ENCODE data around the gene RGS4. TPM values are rescaled to one million over a fixed set of nuclear protein-coding genes. Genes with fewer than 3 reads are reported as not detected.

RGS4 gene
- polyA plus RNA-seq, 1 donor (not counting 4 experiments of a cell fraction or from before 2014, with no cell fraction given), result 0.90 TPM

DNA sequence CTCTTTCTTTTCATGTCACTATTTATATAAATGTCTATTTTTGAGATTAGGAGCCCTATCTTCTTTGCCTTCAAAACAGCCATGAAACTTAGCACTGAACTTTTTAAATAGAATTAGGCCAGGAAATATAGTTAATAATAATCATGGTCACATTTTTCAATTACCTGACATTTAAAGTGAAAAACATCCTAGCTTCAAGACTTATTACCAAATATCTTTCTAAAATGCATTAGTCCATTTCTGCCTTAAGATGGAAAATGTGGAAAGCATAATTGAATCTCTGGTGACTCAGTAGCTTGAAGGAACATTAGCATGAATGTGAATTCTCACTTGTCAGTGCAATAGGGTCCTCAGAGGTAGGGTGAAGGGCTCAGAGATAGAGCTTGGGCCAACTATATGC lies 18.7 kb upstream of the RGS4 start:
- H4K20me1 ChIP-seq (ENCODE audit: control insufficient read depth, extremely low read depth, insufficient read depth, low read length), result no peaks in the 10 kb centered on the region
- no peaks in the 10 kb centered on the region for H3K9me1 ChIP-seq (ENCODE audit: control insufficient read depth, extremely low read depth, insufficient read depth, low read length)
- TF ChIP-seq, protein P1, sequence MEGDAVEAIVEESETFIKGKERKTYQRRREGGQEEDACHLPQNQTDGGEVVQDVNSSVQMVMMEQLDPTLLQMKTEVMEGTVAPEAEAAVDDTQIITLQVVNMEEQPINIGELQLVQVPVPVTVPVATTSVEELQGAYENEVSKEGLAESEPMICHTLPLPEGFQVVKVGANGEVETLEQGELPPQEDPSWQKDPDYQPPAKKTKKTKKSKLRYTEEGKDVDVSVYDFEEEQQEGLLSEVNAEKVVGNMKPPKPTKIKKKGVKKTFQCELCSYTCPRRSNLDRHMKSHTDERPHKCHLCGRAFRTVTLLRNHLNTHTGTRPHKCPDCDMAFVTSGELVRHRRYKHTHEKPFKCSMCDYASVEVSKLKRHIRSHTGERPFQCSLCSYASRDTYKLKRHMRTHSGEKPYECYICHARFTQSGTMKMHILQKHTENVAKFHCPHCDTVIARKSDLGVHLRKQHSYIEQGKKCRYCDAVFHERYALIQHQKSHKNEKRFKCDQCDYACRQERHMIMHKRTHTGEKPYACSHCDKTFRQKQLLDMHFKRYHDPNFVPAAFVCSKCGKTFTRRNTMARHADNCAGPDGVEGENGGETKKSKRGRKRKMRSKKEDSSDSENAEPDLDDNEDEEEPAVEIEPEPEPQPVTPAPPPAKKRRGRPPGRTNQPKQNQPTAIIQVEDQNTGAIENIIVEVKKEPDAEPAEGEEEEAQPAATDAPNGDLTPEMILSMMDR (optimal IDR thresholded peaks at IDR 0.05 in 1 of 3, IDR thresholded peaks at IDR 0.05 in 1 of 3, conservative IDR thresholded peaks at IDR 0.05 in 1 of 3; ENCODE audit: extremely low read depth in 1 of 3, insufficient read depth in 2 of 3, low read length in 3 of 3), result no peak
- TF ChIP-seq EZH2 (IDR thresholded peaks at IDR 0.05; ENCODE audit: low read length), result no peak
- no peaks in the 10 kb centered on the region for H3K36me3 ChIP-seq (ENCODE audit: control insufficient read depth in 2 of 2, extremely low read depth in 1 of 2, insufficient read depth in 2 of 2, low read length in 2 of 2)
- no peak for FAIRE-seq
- H3K79me2 ChIP-seq (ENCODE audit: control insufficient read depth, insufficient read depth, low read length), result no peaks in the 10 kb centered on the region
- no peak overlapping the region for H3K27ac ChIP-seq (ENCODE audit: control insufficient read depth, insufficient read depth, low read length)
- H3K4me1 ChIP-seq (ENCODE audit: control insufficient read depth, extremely low read depth, insufficient read depth, low read length), result peaks cover 3% of the 10 kb centered on the region
- dilution Hi-C loops (cut with MboI; ENCODE audit: extremely low pct_ligation_motif_present, low sequenced_read_pairs), result no loop called here
- H3K9ac ChIP-seq (ENCODE audit: control insufficient read depth, extremely low read depth, insufficient read depth, low read length), result no peak overlapping the region
- no peak for DNase-seq (ENCODE audit: low read depth, low spot score)
- H3K9me3 ChIP-seq (ENCODE audit: control insufficient read depth, low read depth, low read length), result no peaks in the 10 kb centered on the region
- H3K27me3 ChIP-seq (ENCODE audit: control insufficient read depth, extremely low read depth, insufficient read depth, low read length), result no peaks in the 10 kb centered on the region
- no peak overlapping the region for H3K4me3 ChIP-seq (ENCODE audit: control insufficient read depth in 2 of 3, extremely low read depth in 1 of 3, insufficient read depth in 2 of 3, low read depth in 1 of 3, low read length in 3 of 3)
- no peak overlapping the region for H3K4me2 ChIP-seq (ENCODE audit: control insufficient read depth, extremely low read depth, insufficient read depth, low read depth, low read length)
- no peak overlapping the region for H2AFZ ChIP-seq (ENCODE audit: control insufficient read depth, low read length)

DNA sequence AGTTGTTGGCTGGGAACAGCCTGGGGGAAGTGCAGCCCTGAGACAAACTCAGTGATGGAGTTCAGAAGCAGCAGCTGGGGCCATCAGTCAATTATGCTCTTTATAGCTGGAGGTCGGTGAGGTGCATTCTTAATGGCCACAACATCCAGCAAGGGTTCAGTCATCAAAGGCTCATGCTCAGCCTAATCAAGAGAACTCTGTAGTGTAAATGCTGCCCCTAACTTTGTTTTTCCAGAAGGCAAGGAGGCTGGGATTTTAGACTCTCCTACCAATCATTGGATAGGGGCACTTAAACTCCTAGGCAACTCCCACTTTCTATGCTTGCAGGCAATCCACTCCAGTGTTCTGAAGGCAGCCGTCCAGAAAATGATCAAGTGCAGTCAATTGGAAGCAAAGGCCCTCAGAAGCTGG lies 15.0 kb upstream of the RGS4 start:
- H3K27me3 ChIP-seq (ENCODE audit: control insufficient read depth, extremely low read depth, insufficient read depth, low read length), result no peaks in the 10 kb centered on the region
- no peaks in the 10 kb centered on the region for H3K79me2 ChIP-seq (ENCODE audit: control insufficient read depth, insufficient read depth, low read length)
- DNase-seq (ENCODE audit: low read depth, low spot score), result no peak
- dilution Hi-C loops (cut with MboI; ENCODE audit: extremely low pct_ligation_motif_present, low sequenced_read_pairs), result no loop called here
- H3K4me2 ChIP-seq (ENCODE audit: control insufficient read depth, extremely low read depth, insufficient read depth, low read depth, low read length), result no peak overlapping the region
- H3K36me3 ChIP-seq (ENCODE audit: control insufficient read depth in 2 of 2, extremely low read depth in 1 of 2, insufficient read depth in 2 of 2, low read length in 2 of 2), result no peaks in the 10 kb centered on the region
- no peak overlapping the region for H3K27ac ChIP-seq (ENCODE audit: control insufficient read depth, insufficient read depth, low read length)
- no peaks in the 10 kb centered on the region for H3K4me1 ChIP-seq (ENCODE audit: control insufficient read depth, extremely low read depth, insufficient read depth, low read length)
- no peak for FAIRE-seq
- H4K20me1 ChIP-seq (ENCODE audit: control insufficient read depth, extremely low read depth, insufficient read depth, low read length), result no peaks in the 10 kb centered on the region
- no peak overlapping the region for H3K9ac ChIP-seq (ENCODE audit: control insufficient read depth, extremely low read depth, insufficient read depth, low read length)
- H3K4me3 ChIP-seq (ENCODE audit: control insufficient read depth in 2 of 3, extremely low read depth in 1 of 3, insufficient read depth in 2 of 3, low read depth in 1 of 3, low read length in 3 of 3), result no peak overlapping the region
- no peaks in the 10 kb centered on the region for H3K9me3 ChIP-seq (ENCODE audit: control insufficient read depth, low read depth, low read length)
- no peak for TF ChIP-seq EZH2 (IDR thresholded peaks at IDR 0.05; ENCODE audit: low read length)
- TF ChIP-seq, protein P1 (optimal IDR thresholded peaks at IDR 0.05 in 1 of 3, IDR thresholded peaks at IDR 0.05 in 1 of 3, conservative IDR thresholded peaks at IDR 0.05 in 1 of 3; ENCODE audit: extremely low read depth in 1 of 3, insufficient read depth in 2 of 3, low read length in 3 of 3), result no peak
- H3K9me1 ChIP-seq (ENCODE audit: control insufficient read depth, extremely low read depth, insufficient read depth, low read length), result no peaks in the 10 kb centered on the region
- H2AFZ ChIP-seq (ENCODE audit: control insufficient read depth, low read length), result no peak overlapping the region

Data from keratinocyte (primary cell).